ENCODE measurements around the gene BEST4. TPM values are rescaled to one million over a fixed set of nuclear protein-coding genes. Genes with fewer than 3 reads are reported as not detected.

The BEST4 gene
- total RNA-seq (1.3 and 1.4 TPM in 2 replicates), polyA plus RNA-seq (0.19 and 0.30 TPM in 2 replicates), polyA minus RNA-seq (0.36 TPM in 1 of 2 replicates, not detected in the other)
- 0.26 TPM for total RNA-seq (2013)

DNA sequence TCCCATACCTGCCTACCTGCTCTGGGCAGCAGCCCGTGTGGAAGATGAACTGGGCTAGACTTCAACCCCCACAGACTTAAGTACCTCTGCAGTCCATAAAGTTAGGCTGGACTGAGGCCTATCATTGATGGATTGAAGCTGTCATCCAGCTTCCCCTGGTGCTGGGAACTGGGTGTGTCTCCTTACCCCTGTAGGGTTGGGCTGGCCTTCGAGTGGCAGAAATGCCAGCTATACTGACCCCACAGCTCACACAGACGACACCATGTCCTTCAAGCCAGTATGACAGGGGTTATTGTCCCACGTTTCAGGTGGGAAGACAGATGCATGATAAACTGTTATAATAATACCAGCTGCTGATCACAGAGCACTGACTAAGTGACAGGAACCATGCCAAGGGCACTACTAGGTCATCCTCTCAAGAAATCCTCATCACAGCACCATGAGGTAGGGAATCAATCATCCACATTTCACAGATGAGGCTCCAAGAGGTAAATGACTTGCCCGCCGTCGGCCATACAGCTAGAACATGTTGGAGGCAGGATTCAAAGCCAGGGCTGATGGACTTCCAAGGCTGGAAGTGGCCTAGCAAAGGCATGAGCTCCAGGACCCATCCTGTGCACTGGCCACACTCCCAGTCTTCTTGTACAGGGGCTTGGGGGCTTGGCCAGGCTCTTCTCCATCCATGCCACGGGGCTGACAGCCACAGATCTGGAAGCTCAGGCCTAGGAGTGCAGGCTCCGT lies at the start of gene BEST4:
Gene BEST4 (minus strand): TSS at position 51 of the 741 bp plus-strand sequence. CDS start 465 bp downstream, outside the sequence.
- intact Hi-C loops (cut with micrococcal nuclease) = loop anchor here (5.0 kb wide), 2 partner anchors 199 to 899 kb away; partner anchors contain the start of genes EIF2B3, GPBP1L1 and TMEM69
- Histone ChIP-seq H3K27ac (ENCODE audit: low read length in 2 of 2) (peak within 1 kb of the TSS in 1 of 2 donors; percentile 47), H3K36me3 (replicated peaks in 1 of 2; ENCODE audit: control extremely low read depth in 1 of 2, control insufficient read depth in 1 of 2, extremely low read depth in 1 of 2, insufficient read depth in 2 of 2, low read length in 1 of 2) (no peaks in the 10 kb centered on the region), H4K20me1 (ENCODE audit: control insufficient read depth, insufficient read depth, low read length, poor library complexity, severe bottlenecking) (no peaks in the 10 kb centered on the region), H3K4me1 (ENCODE audit: control insufficient read depth in 2 of 2, insufficient read depth in 2 of 2, low read length in 2 of 2) (peaks cover 22 to 32% of the 10 kb centered on the region in 2 donors), H2AFZ (ENCODE audit: insufficient read depth, low read depth, low read length, poor library complexity, severe bottlenecking) (no peak within 1 kb of the TSS), H3K9me3 (ENCODE audit: control extremely low read depth in 1 of 3, control insufficient read depth in 2 of 3, insufficient read depth in 1 of 3, low read length in 2 of 3) (no peaks in the 10 kb centered on the region), H3K79me2 (ENCODE audit: control insufficient read depth, insufficient read depth, low read length) (no peaks in the 10 kb centered on the region), H3K4me3 (ENCODE audit: control extremely low read depth in 1 of 5, extremely low read depth in 1 of 5, insufficient read depth in 1 of 5, low read depth in 2 of 5, low read length in 4 of 5) (no peak within 1 kb of the TSS), H3K9ac (ENCODE audit: low read length) (no peak within 1 kb of the TSS), H3K4me2 (replicated peaks; ENCODE audit: low read depth, low read length, poor library complexity, severe bottlenecking) (no peak within 1 kb of the TSS), H3K27me3 (replicated peaks in 1 of 4; ENCODE audit: control extremely low read depth in 1 of 4, control insufficient read depth in 3 of 4, insufficient read depth in 4 of 4, low read length in 3 of 4) (no peaks in the 10 kb centered on the region)
- ATAC-seq (ENCODE audit: low read depth) (no peak), DNase-seq (no peak)
- no peak within 1 kb of the TSS for H3K4me3 Mint-ChIP-seq
- H3K27ac Mint-ChIP-seq = peak within 1 kb of the TSS; percentile 78
- ChIA-PET POLR2A (interaction anchor here (0.6 to 2.8 kb wide), 4 partner anchors 18 to 224 kb away, joined by 4 to 12 read pairs (median 6); partner anchors contain the start of gene UROD), CTCF (interaction anchor here (0.6 to 5.5 kb wide), 6 partner anchors 11 to 551 kb away, joined by 3 to 44 read pairs (median 6); partner anchors contain the start of genes MUTYH, PLK3, RNU5D-1 and RPS8)
- H3K9me3 Mint-ChIP-seq (ENCODE audit: insufficient read depth) = no peaks in the 10 kb centered on the region
- no peaks in the 10 kb centered on the region for H3K27me3 Mint-ChIP-seq
- TF ChIP-seq, protein P1, sequence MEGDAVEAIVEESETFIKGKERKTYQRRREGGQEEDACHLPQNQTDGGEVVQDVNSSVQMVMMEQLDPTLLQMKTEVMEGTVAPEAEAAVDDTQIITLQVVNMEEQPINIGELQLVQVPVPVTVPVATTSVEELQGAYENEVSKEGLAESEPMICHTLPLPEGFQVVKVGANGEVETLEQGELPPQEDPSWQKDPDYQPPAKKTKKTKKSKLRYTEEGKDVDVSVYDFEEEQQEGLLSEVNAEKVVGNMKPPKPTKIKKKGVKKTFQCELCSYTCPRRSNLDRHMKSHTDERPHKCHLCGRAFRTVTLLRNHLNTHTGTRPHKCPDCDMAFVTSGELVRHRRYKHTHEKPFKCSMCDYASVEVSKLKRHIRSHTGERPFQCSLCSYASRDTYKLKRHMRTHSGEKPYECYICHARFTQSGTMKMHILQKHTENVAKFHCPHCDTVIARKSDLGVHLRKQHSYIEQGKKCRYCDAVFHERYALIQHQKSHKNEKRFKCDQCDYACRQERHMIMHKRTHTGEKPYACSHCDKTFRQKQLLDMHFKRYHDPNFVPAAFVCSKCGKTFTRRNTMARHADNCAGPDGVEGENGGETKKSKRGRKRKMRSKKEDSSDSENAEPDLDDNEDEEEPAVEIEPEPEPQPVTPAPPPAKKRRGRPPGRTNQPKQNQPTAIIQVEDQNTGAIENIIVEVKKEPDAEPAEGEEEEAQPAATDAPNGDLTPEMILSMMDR (IDR thresholded peaks at IDR 0.05) = no peak
- TF ChIP-seq EZH2 (IDR thresholded peaks at IDR 0.05; ENCODE audit: borderline replicate concordance, insufficient read depth, low read depth, low read length, poor library complexity, severe bottlenecking) = no peak
- WGBS (ENCODE audit: insufficient coverage) = 88% methylated on average over 8 of the region's 9 CpGs
- peaks cover 28% of the 10 kb centered on the region for H3K4me1 Mint-ChIP-seq
